HepG2 (cell line): Measurements from ENCODE around the gene ITIH3.

Experiments
- CCDC6 ChIP-seq: sonication (generic); formaldehyde crosslinking; IDR thresholded peaks from 2 replicates; pipeline ENCODE4 v1.8.1; 2022; ENCODE audit warnings: mild to moderate bottlenecking, missing genetic modification reagents, moderate library complexity
- CSRNP2 ChIP-seq: sonication (generic); formaldehyde crosslinking; conservative IDR thresholded peaks from 2 replicates; pipeline ENCODE4 v1.8.0; 2022; ENCODE audit warnings: low read depth, missing genetic modification reagents
- CTCF ChIP-seq: sonication (generic); formaldehyde crosslinking; IDR thresholded peaks from 2 replicates; pipeline ENCODE4 v1.5.0; 2020; ENCODE audit warnings: mild to moderate bottlenecking, missing genetic modification reagents, moderate library complexity
- KDM5A ChIP-seq: fragments of 200-600 bp; sonication (generic); IDR thresholded peaks from 2 replicates; pipeline ENCODE4 v1.7.0; 2018; ENCODE audit warnings: antibody characterized with exemption, mild to moderate bottlenecking, low read length, borderline replicate concordance
- MEIS1 ChIP-seq: sonication (generic); formaldehyde crosslinking; IDR thresholded peaks from 2 replicates; pipeline ENCODE4 v1.9.0; 2021; ENCODE audit warnings: mild to moderate bottlenecking, missing genetic modification reagents, moderate library complexity, borderline replicate concordance
- POLR2A ChIP-seq, 2 experiments: IDR thresholded peaks; 2 replicates each; pipeline ENCODE4 v1.6.1; 2011; ENCODE audit warnings: low read depth in 2 of 2, low read length in 2 of 2, mild to moderate bottlenecking in 1 of 2, moderate library complexity in 1 of 2; ENCODE audit not compliant: insufficient read depth in 1 of 2
- POLR2AphosphoS2 ChIP-seq: IDR thresholded peaks from 2 replicates; pipeline ENCODE4 v1.6.1; 2011; ENCODE audit warnings: low read depth, low read length, improper control_type of control experiment
- REST ChIP-seq, 2 experiments: IDR thresholded peaks; 2 replicates each; pipeline ENCODE4 v1.6.1; 2011 to 2012; ENCODE audit warnings: low read length in 2 of 2, borderline replicate concordance in 1 of 2, low read depth in 1 of 2, mild to moderate bottlenecking in 1 of 2, moderate library complexity in 1 of 2
- SIN3A ChIP-seq: IDR thresholded peaks from 2 replicates; pipeline ENCODE4 v1.6.1; 2011; ENCODE audit warnings: low read depth, mild to moderate bottlenecking, control low read depth, low read length, borderline replicate concordance
- ZBTB4 ChIP-seq: sonication (generic); formaldehyde crosslinking; IDR thresholded peaks from 2 replicates; pipeline ENCODE4 v1.4.0; 2020; ENCODE audit warnings: missing genetic modification reagents, mild to moderate bottlenecking, borderline replicate concordance
- ZFP36L1 ChIP-seq: sonication (generic); formaldehyde crosslinking; IDR thresholded peaks from 2 replicates; pipeline ENCODE4 v1.8.0; 2022; ENCODE audit warnings: mild to moderate bottlenecking, missing genetic modification reagents, moderate library complexity

- no peak for TF ChIP-seq SIN3A
- no peak for TF ChIP-seq KDM5A
- no peak for TF ChIP-seq ZFP36L1 (CRISPR knock-in tag)
- no peak for TF ChIP-seq CTCF (CRISPR knock-in tag)
- TF ChIP-seq CSRNP2, result no peak
- TF ChIP-seq CCDC6 (CRISPR knock-in tag), result no peak
- TF ChIP-seq MEIS1 (CRISPR knock-in tag), result no peak; the same call in 1 of the 2 replicates
- no peak for TF ChIP-seq POLR2A (IDR thresholded peaks at IDR 0.05; ENCODE audit: insufficient read depth in 1 of 2, low read depth in 2 of 2, low read length in 2 of 2)
- no peak for TF ChIP-seq POLR2AphosphoS2
- peak in 1 of 2 experiments; percentile 70; a peak in 3 of 4 replicates for TF ChIP-seq REST (IDR thresholded peaks at IDR 0.05; ENCODE audit: borderline replicate concordance in 1 of 2, low read depth in 1 of 2, low read length in 2 of 2)
- no peak for TF ChIP-seq ZBTB4
These were observed 16.4 kb upstream of the ITIH3 start for GRCh38 chr3:52777959-52778805.
